Karpas-422 (cell line): ENCODE data around the gene KCNN3. TPM values are rescaled to one million over a fixed set of nuclear protein-coding genes. Genes with fewer than 3 reads are reported as not detected.

Experiments
- DNase-seq: peaks from one replicate; pipeline ENCODE4 v3.0.0-alpha.2; 2015
- H2AFZ ChIP-seq: fragments of 200-600 bp; sonication (generic); 2 replicates; pipeline ENCODE4 v1.6.1; 2014; ENCODE audit warnings: antibody characterized with exemption, low read length, mixed read lengths
- H3K27ac ChIP-seq: fragments of 200-600 bp; sonication (generic); 2 replicates; pipeline ENCODE4 v1.5.1; 2014; ENCODE audit warnings: mild to moderate bottlenecking, low read length, moderate library complexity
- H3K27me3 ChIP-seq: fragments of 200-600 bp; sonication (generic); 2 replicates; pipeline ENCODE4 v1.6.1; 2014; ENCODE audit warnings: low read length, mixed read lengths
- H3K36me3 ChIP-seq: fragments of 200-600 bp; sonication (generic); 2 replicates; pipeline ENCODE4 v1.6.1; 2014; ENCODE audit warnings: low read length, mixed read lengths; ENCODE audit not compliant: insufficient read depth
- H3K4me1 ChIP-seq: fragments of 200-600 bp; sonication (generic); 2 replicates; pipeline ENCODE4 v1.6.1; 2014; ENCODE audit warnings: mild to moderate bottlenecking, low read length, mixed read lengths
- H3K4me2 ChIP-seq: fragments of 200-600 bp; sonication (generic); 2 replicates; pipeline ENCODE4 v1.6.1; 2014; ENCODE audit warnings: low read length, low read depth, mild to moderate bottlenecking; ENCODE audit not compliant: poor library complexity, severe bottlenecking
- H3K4me3 ChIP-seq: fragments of 200-600 bp; sonication (generic); 2 replicates; pipeline ENCODE4 v1.5.1; 2014; ENCODE audit warnings: mild to moderate bottlenecking, antibody characterized with exemption, low read length, mixed read lengths
- H3K79me2 ChIP-seq: fragments of 200-600 bp; sonication (generic); 2 replicates; pipeline ENCODE4 v1.6.1; 2014; ENCODE audit warnings: mild to moderate bottlenecking, low read length, mixed read lengths
- H3K9ac ChIP-seq: fragments of 200-600 bp; sonication (generic); 2 replicates; pipeline ENCODE4 v1.6.0; 2014; ENCODE audit warnings: low read length
- H3K9me2 ChIP-seq: fragments of 200-600 bp; sonication (generic), shearing (Covaris generic); replicated peaks from 2 replicates; pipeline ENCODE4 v1.6.0; 2014; ENCODE audit warnings: mild to moderate bottlenecking, low read length, moderate library complexity; ENCODE audit not compliant: insufficient read depth
- H3K9me3 ChIP-seq: fragments of 300-700, 200-600 bp; sonication (generic); 2 replicates; pipeline ENCODE4 v1.6.1; 2014; ENCODE audit warnings: low read length, mixed read lengths
- H4K20me1 ChIP-seq: fragments of 200-600 bp; sonication (generic); 2 replicates; pipeline ENCODE4 v1.6.1; 2014; ENCODE audit warnings: mild to moderate bottlenecking, antibody characterized with exemption, low read length, low read depth; ENCODE audit not compliant: insufficient read depth
- total RNA-seq: library from RNA; depleted of rRNA; stranded (reverse); fragments of >200 nt; shearing (Covaris generic); gene quantifications from 2 replicates; pipeline ENCODE4 v1.2.3, GENCODE V29; 2014; ENCODE audit warnings: low replicate concordance

Gene KCNN3
- total RNA-seq, 1 experiment from 2014 or later, result 68.2 TPM

DNA sequence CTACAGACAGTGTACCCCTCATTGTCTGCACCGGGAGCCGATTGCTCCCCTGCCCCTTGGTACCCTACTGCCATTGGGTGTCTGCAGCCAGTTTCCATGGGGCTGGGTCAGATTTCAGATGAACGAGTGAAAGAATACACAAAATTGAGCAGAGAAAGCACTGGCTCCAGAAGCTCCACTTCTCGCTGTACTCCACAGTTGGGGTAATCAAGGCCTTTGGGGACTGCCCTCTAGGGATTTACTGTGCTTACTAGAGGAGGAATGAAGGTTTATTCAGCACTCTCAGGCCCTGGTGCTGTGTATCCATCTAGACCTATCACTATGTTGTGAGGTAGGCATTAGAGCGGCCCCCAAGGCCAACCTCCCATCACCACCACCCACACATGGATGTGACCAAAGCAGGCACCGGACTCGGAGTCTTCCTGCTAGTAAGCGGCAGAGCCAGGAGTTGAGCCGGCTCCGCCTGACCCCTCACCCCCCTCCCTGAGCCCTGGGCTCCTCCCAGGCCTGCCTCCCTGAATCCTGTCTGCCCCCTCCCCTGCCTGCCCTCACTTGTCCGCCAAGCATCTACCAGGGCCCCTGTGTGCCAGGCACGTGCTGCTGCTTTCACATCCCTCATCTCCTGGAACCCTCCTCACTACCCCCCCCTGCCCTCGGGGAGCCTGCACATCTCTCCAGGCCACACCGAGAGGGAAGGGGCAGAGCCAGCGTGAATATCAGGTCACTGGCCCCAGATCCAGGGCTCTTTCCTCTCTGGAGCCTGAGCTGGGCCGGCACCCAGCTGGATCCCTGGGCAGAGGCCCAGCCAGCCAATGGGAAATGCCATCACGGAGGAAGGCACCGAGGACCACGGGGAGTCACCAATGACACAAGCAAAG lies 23.3 kb downstream of the KCNN3 start:
- Histone ChIP-seq H3K9me2 (no peaks in the 10 kb centered on the region), H3K9me3 (no peaks in the 10 kb centered on the region), H3K36me3 (no peaks in the 10 kb centered on the region), H4K20me1 (no peaks in the 10 kb centered on the region), H3K4me3 (peak overlapping the region; percentile 31; the same call in 1 of the 2 replicates), H3K27ac (peak overlapping the region; percentile 82), H3K4me1 (peaks cover 91% of the 10 kb centered on the region), H3K4me2 (peak overlapping the region; percentile 52), H3K79me2 (peaks cover 96% of the 10 kb centered on the region), H3K27me3 (no peaks in the 10 kb centered on the region), H3K9ac (peak overlapping the region; percentile 55), H2AFZ (no peak overlapping the region)
- peak; percentile 64 for DNase-seq

DNA sequence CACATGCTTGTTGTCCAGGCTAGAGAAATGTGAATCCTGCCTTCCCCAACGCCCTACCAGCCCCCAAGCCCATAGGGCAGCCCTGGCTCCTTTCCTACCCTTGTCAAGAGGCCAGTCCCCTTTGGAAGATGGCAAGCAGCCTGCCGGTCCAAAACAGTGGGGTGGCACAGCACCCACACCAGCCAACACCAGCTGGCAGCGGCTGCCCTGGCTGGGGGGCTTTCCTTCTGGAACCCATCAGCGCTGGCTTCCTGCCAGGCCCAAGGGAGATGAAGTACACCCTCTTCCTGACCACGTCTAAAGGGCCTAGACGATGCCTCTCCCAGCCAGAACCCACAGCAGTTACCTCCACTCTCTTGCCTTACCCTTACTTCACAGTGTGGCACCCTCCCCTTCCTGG lies 24.2 kb downstream of the KCNN3 start:
- no peak overlapping the region for H2AFZ ChIP-seq
- no peaks in the 10 kb centered on the region for H3K27me3 ChIP-seq
- H3K27ac ChIP-seq, result peak overlapping the region; percentile 82
- peaks cover 91% of the 10 kb centered on the region for H3K4me1 ChIP-seq
- DNase-seq, result peak; percentile 54
- H3K4me3 ChIP-seq, result peak overlapping the region; percentile 31; the same call in 1 of the 2 replicates
- H3K36me3 ChIP-seq, result no peaks in the 10 kb centered on the region
- no peaks in the 10 kb centered on the region for H3K9me2 ChIP-seq
- peaks cover 98% of the 10 kb centered on the region for H3K79me2 ChIP-seq
- peak overlapping the region; percentile 52 for H3K4me2 ChIP-seq
- H4K20me1 ChIP-seq, result no peaks in the 10 kb centered on the region
- no peaks in the 10 kb centered on the region for H3K9me3 ChIP-seq
- peak overlapping the region; percentile 55 for H3K9ac ChIP-seq

DNA sequence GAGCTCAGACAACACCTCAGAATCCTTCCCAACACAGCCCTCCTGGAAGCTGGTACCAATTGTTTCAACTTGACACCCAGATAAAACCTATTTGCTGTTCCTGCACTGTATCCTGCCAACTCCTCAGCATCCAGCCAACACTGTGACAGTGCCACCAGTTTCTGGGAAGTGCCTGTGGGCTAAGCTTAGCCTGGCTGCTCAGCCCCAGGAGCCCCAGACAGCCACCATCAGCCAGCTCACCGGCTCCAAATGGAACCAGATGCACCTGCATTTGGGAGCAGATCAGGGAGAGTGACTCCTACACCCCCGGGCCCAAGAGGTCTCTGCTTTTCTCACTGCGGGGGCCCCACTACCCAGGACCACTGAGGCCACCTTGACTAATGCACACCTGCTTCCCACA lies 24.9 kb downstream of the KCNN3 start:
- Histone ChIP-seq H4K20me1 (no peaks in the 10 kb centered on the region), H3K4me1 (peaks cover 88% of the 10 kb centered on the region), H3K9me2 (no peaks in the 10 kb centered on the region), H3K36me3 (peaks cover 2% of the 10 kb centered on the region; the same call in 1 of the 2 replicates), H3K27ac (peak overlapping the region; percentile 82), H3K4me3 (peak overlapping the region; percentile 31; the same call in 1 of the 2 replicates), H3K79me2 (peaks cover 98% of the 10 kb centered on the region), H3K4me2 (peak overlapping the region; percentile 52), H2AFZ (no peak overlapping the region), H3K9me3 (no peaks in the 10 kb centered on the region), H3K9ac (peak overlapping the region; percentile 55), H3K27me3 (no peaks in the 10 kb centered on the region)
- no peak for DNase-seq

DNA sequence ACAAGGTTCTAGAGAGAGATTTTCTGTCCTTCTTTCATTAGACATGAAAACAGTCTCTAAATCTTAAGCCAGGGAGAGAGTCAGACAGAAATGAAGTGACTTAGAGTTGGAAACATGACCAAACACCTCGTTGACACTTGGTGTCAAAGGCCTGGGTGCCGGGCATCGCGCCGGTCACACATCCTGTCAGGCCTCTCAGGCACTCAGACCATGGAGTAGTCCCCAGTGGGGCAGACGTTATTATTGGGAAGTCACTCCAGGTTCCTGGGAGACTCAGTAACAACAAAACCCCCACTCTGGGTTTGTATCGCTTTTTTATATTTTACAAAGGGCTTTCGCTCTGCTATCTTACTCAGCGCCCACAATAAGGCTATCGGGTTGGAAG lies 25.8 kb downstream of the KCNN3 start:
- Histone ChIP-seq H3K9ac (peak overlapping the region; percentile 65), H4K20me1 (no peaks in the 10 kb centered on the region), H3K4me3 (peak overlapping the region; percentile 30), H3K27me3 (no peaks in the 10 kb centered on the region), H3K27ac (peak overlapping the region; percentile 82), H3K36me3 (peaks cover 8% of the 10 kb centered on the region; the same call in 1 of the 2 replicates), H3K79me2 (peaks cover 98% of the 10 kb centered on the region), H3K9me2 (no peaks in the 10 kb centered on the region), H3K4me2 (peak overlapping the region; percentile 59), H3K9me3 (no peaks in the 10 kb centered on the region), H2AFZ (no peak overlapping the region), H3K4me1 (peaks cover 80% of the 10 kb centered on the region)
- no peak for DNase-seq

DNA sequence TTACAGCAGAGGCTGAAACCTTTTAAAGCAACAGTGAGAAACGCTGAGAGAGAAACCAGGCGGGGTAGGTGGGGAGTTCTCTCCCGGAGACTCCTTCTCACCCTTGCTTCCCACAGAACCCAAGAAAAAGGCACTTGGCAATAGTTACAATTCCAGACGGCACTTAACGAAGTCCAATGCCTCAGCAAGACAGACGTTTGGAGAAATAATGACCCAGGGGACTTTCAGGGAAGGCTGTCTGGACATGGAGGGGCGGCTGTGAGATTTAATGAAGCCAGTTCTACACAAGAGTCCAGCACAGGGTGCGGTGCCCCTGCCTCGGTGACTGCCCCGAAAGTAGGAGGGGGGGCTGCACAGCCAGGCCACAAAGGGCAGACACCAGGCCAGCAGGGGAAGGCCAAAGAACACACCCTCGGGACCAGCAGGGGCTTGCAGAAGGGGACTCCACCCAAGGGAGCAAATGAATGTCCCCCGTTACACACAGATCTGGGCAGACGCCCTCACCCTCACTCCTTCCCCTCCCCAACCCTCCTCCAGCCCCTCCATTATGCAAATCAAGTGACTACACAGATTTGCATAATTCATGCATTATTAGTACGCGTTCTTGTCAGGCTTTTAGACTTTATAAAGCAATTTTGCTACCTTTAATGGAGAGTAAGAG lies 26.3 kb downstream of the KCNN3 start:
- Histone ChIP-seq H3K9me2 (no peaks in the 10 kb centered on the region), H2AFZ (no peak overlapping the region), H3K4me1 (peaks cover 76% of the 10 kb centered on the region)

DNA sequence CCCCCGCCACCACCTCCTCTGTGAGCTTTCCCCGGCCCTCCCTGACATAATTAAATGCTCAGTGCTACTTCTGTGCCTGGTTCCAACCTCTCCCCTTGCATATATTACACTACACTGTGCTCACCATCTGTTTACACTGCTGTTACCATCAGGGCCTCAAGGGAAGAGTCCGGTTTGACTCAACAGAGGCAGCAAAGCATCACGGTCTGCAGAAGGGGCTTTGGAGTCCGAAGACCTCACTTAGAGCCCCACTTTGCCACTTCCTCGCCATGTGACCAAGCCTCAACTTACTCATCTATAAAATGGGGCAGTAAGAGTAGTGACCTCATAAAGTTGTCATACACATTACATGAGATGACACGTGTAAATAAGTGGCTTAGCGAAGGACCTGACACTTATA lies 27.4 kb downstream of the KCNN3 start:
- Histone ChIP-seq H2AFZ (no peak overlapping the region), H3K9me3 (no peaks in the 10 kb centered on the region), H4K20me1 (no peaks in the 10 kb centered on the region), H3K27me3 (no peaks in the 10 kb centered on the region), H3K79me2 (peaks cover 98% of the 10 kb centered on the region), H3K9me2 (no peaks in the 10 kb centered on the region), H3K36me3 (peaks cover 14% of the 10 kb centered on the region), H3K27ac (peak overlapping the region; percentile 82), H3K4me2 (no peak overlapping the region), H3K4me1 (peaks cover 76% of the 10 kb centered on the region), H3K9ac (0 out of 2 replicates have a peak overlapping the region, but pooled peaks have one; percentile 65), H3K4me3 (no peak overlapping the region)
- DNase-seq, result no peak

More for the DNA sequence above, 26.3 kb downstream of the KCNN3 start:
- Histone ChIP-seq H3K4me2 (peak overlapping the region; percentile 59), H3K9me3 (no peaks in the 10 kb centered on the region), H3K27ac (peak overlapping the region; percentile 82), H3K4me3 (peak overlapping the region; percentile 30), H3K27me3 (no peaks in the 10 kb centered on the region), H3K79me2 (peaks cover 98% of the 10 kb centered on the region), H3K9ac (peak overlapping the region; percentile 65), H4K20me1 (no peaks in the 10 kb centered on the region), H3K36me3 (peaks cover 8% of the 10 kb centered on the region; the same call in 1 of the 2 replicates)
- DNase-seq, result peak; percentile 84

DNA sequence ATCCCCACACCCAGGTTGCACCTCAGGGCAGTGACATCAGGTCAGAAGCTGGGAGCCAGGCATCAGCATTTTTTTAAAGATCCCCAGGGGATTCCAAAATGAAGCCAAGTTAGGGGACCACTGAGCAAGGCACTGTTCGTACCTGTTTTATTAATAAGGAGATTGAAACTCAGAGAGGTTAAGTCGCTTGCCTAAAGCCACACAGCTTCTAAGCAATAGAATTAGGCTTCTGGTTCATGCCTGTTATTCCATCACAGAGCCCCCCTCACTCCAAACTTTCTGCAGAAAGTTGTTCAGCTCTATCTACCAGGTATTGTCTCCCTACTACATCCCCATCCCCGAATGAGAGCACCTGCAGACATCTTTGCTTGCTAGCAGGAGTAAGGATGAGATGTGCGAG lies 28.7 kb downstream of the KCNN3 start:
- H3K36me3 ChIP-seq, result peaks cover 14% of the 10 kb centered on the region
- no peaks in the 10 kb centered on the region for H3K9me2 ChIP-seq
- no peak overlapping the region for H3K4me3 ChIP-seq
- H3K4me1 ChIP-seq, result peaks cover 76% of the 10 kb centered on the region
- H3K4me2 ChIP-seq, result no peak overlapping the region
- no peaks in the 10 kb centered on the region for H4K20me1 ChIP-seq
- no peaks in the 10 kb centered on the region for H3K27me3 ChIP-seq
- no peak overlapping the region for H3K9ac ChIP-seq
- peaks cover 98% of the 10 kb centered on the region for H3K79me2 ChIP-seq
- H2AFZ ChIP-seq, result no peak overlapping the region
- no peak for DNase-seq
- no peaks in the 10 kb centered on the region for H3K9me3 ChIP-seq
- no peak overlapping the region for H3K27ac ChIP-seq
